8988T (cell line): ENCODE measurements around the gene GANAB.
A peak's percentile ranks its signal among the peaks of the same experiment; 100 is the strongest.
"Not testable (repeated sequence)": the region's sequence is repeated elsewhere in the genome, so short reads cannot be mapped to it uniquely, and the experiment has no call there.

ENCODE experiments used
- DNase-seq: peaks from one replicate; pipeline ENCODE4 v3.0.0; 2011

GANAB gene

GRCh38 chr11:62666259-62666926, 20.0 kb upstream of the GANAB start:
- no peak for DNase-seq

- no peak for DNase-seq
Observed at GRCh38 chr11:62665599-62666258, 19.3 kb upstream of the GANAB start.

- peak; percentile 91 for DNase-seq
Observed at GRCh38 chr11:62665075-62665598, 18.7 kb upstream of the GANAB start, which contains the start of the genes C11orf98 and CSKMT. TSS of gene C11orf98 (minus strand) at chr11:62665210. CDS start at chr11:62665169, 41 bp downstream. TSS of gene CSKMT (plus strand) at chr11:62665312. CDS start at chr11:62665880, 568 bp downstream.

DNA sequence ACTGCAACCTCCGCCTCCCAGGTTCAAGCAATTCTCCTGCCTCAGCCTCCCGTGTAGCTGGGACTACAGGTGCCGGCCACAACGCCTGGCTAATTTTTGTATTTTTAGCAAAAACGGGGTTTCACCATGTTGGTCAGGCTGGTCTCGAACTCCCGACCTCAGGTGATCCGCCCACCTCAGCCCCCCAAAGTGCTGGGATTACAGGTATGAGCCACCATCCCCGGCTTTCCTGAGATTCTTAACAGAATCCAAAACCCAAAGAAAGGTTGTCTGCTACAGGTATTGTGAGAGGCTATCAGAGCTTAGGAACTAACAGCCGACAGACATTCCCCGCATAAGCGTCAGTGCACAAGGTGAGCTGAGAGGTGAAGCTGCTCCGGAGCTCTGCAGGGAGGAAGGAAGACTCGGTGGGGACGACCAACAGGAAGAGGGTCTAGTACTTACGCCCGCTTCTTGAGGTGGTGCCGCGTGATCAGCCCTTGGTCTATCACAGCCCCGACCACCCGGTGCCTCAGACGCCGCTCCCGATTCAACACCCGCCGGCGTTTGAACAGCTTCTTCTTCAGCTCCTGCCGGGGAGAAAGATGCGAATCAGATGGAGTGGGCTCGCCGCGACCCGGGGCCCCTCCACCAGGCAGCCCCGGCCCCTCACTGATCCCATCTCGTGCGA, 18.1 kb upstream of the GANAB start:
- DNase-seq = no peak

DNA sequence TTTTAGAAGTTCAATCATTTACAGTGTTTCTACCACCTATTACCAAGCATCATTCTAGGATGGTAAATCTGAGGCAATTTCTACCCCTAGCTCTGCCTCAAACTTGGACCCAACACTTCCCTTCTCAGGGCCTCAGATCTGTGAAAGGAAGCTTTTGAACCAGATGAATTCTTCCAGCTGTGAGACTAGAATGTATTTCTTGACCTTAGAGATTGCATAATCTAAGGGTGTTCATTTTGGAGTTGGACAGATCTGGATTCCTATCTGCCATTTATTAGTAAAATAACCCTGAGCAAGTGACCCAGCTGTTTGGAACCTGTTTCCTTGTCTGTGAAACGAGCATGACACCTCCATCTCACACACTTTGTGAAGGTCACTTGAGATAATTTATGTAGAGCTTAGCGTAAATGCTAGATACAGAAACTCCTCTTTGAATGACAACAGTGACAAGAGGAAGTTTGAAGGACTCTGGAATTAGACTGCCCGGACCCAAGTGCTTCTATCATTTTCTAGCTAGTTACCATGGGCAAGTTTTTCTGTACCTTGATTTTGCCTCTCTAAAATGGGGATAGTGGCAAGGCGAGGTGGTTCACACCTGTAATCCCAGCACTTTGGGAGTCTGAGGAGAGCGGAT, 10.5 kb upstream of the GANAB start:
- DNase-seq = no peak

GRCh38 chr11:62654297-62654696, 7.9 kb upstream of the GANAB start:
- DNase-seq = no peak

GRCh38 chr11:62652161-62653006, 6.0 kb upstream of the GANAB start:
- no peak for DNase-seq

DNA sequence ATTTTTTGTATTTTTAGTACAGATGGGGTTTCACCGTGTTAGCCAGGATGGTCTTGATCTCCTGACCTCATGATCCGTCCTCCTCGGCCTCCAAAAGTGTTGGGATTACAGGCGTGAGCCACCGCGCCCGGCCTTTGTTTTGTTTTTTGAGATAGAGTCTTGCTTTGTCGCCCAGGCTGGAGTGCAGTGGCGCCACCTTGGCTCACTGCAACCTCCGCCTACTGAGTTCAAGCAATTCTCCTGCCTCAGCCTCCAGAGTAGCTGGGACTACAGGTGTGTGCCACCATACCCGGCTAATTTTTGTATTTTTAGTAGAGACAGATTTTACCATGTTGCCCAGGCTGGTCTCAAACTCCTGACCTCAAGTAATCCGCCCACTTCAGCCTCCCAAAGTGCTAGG, 3.9 kb upstream of the GANAB start:
- DNase-seq = not testable (repeated sequence)

DNA sequence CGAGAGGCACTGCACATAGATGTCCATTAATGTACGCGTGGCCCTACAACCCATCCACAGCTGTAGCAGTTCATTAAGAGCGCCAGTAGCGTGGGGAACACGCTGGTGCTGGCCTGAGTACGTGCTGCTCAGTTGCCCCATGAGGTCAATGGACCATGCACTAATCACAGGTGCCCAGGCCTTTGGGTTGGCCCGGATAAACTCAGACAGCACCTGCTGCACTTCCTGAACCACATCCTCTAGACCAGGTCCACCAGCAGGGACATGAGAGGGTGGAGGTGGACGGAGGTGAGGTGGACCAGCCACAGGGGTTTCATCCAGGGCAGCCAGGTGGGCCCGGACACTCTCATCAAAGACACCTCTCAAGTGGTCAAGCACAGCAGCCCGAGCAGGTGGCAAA, 3.1 kb upstream of the GANAB start:
- DNase-seq = no peak

DNA sequence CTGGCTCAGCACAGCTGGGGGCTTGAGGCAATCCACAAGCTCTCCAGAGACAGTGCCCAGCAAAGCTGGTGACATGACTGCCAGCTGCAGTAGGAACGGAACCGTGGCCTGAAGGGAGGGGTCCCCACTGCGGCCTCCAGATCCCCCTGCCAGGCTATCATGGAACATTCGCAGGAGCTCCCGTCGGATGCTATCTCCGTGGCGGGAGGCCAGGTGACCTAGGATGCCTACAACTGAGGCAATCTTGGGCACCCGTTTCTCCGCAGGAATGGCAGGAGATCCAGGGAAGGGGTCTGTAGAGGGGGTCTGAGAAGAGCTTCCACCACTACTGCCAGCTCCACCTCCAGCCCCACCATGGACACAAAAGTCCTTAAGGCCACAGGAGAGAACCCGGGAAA, 2.6 kb upstream of the GANAB start:
- no peak for DNase-seq

DNA sequence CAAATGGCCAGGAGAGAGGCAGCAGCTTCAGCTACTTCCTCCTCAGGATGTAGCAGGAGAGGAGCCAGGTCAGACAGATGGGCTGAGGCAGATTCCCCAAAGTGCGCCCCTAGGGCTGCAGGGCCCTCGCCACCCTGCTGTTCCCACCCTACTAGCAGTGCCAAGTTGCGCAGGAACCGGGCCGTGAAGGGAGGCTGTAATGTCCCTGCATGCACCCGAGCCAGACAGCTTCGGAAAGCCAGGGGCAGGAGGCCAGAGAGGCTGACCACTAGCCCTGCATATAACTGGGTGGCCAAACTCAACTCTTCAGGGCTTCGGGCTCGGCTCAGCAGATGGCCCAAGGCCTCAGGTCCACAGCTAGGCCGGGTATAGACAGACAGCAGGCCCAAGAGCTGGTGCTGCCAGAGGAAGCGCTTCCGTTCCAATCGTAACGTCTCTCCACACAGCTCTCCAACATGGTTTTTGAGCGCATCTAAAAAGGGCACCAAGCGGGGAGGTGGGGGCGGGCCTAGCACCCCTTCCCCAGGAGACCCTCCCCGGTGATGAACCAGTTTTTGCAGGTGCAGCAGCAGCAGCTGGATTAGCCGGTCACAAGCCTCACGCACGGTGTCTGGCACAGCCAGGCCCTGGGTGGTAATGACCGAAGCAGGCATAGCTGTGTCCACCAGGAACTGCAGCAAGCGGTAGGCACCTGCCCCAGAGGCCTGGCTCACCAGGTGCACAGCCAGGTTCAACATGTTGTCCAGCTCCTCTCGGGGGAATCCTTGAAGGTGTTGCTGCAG, 2.0 kb upstream of the GANAB start:
- DNase-seq = no peak

DNA sequence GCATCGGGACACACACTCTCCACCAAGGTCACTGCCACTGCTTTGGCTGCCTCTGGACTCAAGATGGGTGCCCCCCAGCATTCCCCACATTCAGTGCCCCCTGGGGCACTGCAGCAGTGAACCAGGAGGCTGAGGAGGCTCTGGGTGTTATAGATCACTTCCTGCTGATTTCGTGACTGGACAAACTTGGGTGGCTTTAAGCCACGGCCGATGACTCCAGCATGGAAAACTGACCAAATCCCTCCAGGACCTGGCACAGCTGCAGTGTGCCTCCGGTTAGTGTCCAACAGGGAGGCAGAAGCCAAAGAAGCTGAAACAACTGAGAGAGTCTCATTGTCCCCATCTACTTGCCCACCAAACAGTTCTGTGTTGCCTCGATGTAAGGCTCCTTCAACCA, 1.2 kb upstream of the GANAB start:
- DNase-seq = no peak

GRCh38 chr11:62646825-62647608, 604 bp upstream of the GANAB start:
- DNase-seq = no peak

- DNase-seq = no peak
Observed at GRCh38 chr11:62645671-62645945, 805 bp downstream of the GANAB start.

DNA sequence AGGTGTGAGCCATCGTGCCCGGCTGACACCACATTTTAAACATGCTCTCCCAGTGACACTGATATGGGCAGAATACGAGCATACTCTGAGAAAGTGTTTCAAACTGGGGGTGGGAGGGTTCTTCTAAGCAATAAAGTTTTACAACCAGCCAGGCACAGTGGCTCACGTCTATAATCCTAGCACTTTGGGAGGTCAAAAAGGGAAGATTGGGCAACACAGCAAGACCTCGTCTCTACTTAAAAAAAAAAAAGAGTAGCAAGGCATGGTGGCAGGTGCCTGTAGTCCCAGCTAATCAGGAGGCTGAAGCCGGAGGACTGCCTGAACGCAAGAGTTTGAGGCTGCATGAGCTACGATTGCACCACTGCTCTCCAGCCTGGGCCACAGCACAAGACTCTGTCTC, 2.2 kb downstream of the GANAB start:
- DNase-seq = no peak

GRCh38 chr11:62632492-62632891, 13.9 kb downstream of the GANAB start:
- no peak for DNase-seq

- no peak for DNase-seq
Observed at GRCh38 chr11:62627713-62628112, 18.7 kb downstream of the GANAB start.

GRCh38 chr11:62622476-62623089, 23.8 kb downstream of the GANAB start:
- DNase-seq = no peak

DNA sequence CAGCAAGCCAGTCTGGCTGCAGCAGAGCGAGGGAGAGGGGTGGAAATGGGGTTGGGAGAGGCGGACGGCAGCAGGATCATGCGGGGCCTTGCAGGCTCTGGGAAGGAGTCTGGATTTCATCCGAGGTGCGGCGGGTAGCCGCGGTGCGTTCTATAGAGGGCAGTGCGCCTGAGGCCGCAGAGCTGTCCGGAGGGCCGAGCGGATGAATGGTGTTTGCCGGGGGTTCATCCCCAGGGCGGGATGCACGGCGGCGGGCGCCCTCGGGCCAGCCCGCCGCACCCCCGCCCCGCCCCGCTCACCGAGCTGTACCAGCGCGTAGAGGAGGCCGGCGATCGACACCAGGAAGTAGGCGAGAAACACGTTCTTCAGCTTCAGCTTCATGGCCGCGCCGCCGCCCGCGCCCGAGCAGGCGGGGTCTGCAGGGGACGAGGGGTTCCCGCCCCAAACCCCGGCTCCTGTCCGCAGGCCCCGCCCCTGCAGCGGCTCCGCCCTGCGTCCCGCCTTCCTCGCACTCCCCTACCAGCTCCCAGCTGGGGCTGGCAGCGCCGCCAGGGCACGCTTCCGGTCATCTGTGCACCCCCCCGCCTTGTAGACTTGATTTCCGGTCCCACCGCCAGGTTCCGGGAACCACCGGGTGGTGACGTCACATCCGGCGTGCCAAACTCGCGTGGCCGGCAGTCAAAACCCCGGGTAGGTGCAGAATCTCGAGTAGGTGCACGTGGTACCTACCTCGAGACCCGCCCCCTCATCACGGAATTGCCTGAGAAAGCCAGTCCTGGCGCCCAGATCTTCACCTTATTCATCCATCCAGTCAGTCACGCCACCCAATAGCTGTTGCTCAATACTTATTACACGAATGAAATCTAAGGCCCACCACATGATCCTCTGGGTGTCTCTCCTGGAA, 24.6 kb downstream of the GANAB start, which contains the start of gene B3GAT3:
Gene B3GAT3 (minus strand): TSS at position 420 of the 904 bp plus-strand sequence. CDS start 39 bp downstream, at position 381.
- DNase-seq = peak; percentile 98
